ENCODE data around the gene CELSR1.
"Not testable (repeated sequence)": the region's sequence is repeated elsewhere in the genome, so short reads cannot be mapped to it uniquely, and the experiment has no call there.

Gene CELSR1

DNA sequence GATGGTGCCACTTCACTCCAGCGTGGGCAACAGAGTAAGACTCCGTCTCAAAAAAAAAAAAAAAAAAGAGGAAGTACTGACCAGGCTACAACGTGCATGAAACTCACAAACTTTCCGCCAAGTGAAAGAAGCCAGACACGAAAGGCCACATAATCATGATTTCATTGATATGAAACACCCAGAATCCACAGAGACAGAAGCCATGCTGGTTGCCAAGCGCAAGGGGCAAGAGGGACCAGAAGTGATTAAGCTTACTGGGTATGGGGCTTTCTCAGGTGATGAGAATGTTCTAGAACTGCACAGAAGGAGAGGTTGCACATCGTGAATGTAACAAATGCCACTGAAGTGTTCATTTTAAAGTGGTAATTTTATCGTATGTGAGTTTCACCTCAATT is 60.9 kb downstream of the CELSR1 start:
- H3K36me3 ChIP-seq (ENCODE audit: control insufficient read depth, insufficient read depth, low read length), result no peaks in the 10 kb centered on the region
- H3K9me3 ChIP-seq (ENCODE audit: control insufficient read depth, insufficient read depth, low read length), result no peaks in the 10 kb centered on the region
- no peaks in the 10 kb centered on the region for H3K4me1 ChIP-seq (ENCODE audit: control insufficient read depth, insufficient read depth, low read length)
- H3K4me3 ChIP-seq (ENCODE audit: low read length), result no peak overlapping the region; the same call in 1 of the 2 replicates
- WGBS (ENCODE audit: insufficient coverage, insufficient read length), result no CpG with 5 or more reads among the region's 8 CpGs
- no peak overlapping the region for H3K27ac ChIP-seq (ENCODE audit: low read length)
- H3K27me3 ChIP-seq (ENCODE audit: control insufficient read depth, insufficient read depth, low read length), result no peaks in the 10 kb centered on the region
- DNase-seq (ENCODE audit: low read depth, low spot score), result no peak

DNA sequence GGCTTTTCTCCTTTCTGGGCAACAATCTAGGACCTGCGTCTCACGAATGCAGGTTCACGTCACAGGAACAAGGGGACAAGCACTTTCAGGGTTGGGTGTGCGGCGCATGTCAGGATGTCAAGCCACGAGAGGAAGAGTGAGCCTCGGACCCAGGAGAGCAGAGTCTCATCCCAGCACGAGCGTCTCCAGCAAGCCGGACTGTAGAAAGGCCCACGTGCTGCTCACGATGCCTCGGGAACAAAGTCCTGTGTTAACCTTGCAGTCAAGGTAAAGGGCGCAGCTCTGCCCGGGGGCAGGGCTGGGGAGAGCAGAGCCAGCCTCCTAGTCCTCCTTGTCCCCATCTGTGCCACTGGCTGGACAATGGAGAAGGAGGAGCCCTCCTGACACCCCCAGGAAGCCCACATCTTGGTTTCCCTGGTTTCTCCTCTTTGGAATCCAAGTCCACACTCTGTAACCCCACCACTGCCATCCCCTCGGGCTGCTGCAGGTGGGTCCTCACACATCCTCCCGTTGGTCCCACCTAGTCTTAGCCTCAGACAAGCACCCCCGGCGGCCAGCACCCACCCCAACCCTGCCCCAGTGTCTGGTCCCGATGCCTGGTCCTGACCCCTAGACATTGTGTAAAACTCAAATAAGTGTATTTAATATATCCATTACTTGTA is 63.4 kb downstream of the CELSR1 start:
- H3K4me1 ChIP-seq (ENCODE audit: control insufficient read depth, insufficient read depth, low read length), result no peaks in the 10 kb centered on the region
- WGBS (ENCODE audit: insufficient coverage, insufficient read length), result no CpG with 5 or more reads among the region's 20 CpGs

DNA sequence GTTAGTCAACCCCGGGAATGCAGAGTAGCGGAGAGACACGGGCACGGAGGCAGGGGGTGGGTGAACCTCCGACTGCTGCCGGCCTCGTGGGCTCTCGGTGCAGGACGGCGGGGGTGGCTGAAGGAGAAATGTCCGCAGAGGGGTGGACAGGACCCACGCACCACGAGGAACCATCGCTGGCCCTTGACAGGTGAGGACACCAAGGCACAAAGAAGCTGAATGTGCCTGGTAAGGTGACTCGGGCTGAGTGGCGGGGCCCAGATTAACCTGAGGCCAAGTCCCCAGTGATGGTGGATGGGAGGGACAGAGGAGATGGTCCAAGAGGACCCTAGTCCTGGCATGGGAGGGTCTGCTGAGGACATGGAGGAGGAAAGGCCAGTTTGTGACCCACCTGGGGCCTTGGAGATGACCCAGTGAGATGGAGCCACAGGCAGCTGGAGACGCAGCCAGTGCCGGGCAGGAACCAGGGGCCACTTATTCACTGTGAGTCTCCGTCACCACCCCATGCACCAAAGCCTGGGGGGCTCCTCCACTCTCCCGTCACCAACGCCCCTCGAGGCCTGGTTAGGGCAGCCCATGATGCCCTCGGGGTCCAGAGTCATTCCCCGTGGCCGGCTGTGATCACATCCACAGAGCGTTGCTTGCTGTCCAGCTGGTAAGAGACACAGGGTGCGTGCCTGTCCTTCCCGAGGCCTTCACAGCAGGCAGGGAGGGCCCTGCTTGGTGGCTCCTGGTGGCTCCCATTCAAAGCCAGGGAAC is 64.2 kb downstream of the CELSR1 start:
- H3K9me3 ChIP-seq (ENCODE audit: control insufficient read depth, insufficient read depth, low read length), result no peaks in the 10 kb centered on the region
- no peak for DNase-seq (ENCODE audit: low read depth, low spot score)
- WGBS (ENCODE audit: insufficient coverage, insufficient read length), result no CpG with 5 or more reads among the region's 28 CpGs
- H3K4me3 ChIP-seq (ENCODE audit: low read length), result no peak overlapping the region
- no peaks in the 10 kb centered on the region for H3K4me1 ChIP-seq (ENCODE audit: control insufficient read depth, insufficient read depth, low read length)
- H3K27me3 ChIP-seq (ENCODE audit: control insufficient read depth, insufficient read depth, low read length), result no peaks in the 10 kb centered on the region
- no peak overlapping the region for H3K27ac ChIP-seq (ENCODE audit: low read length)
- no peaks in the 10 kb centered on the region for H3K36me3 ChIP-seq (ENCODE audit: control insufficient read depth, insufficient read depth, low read length)

More for the DNA sequence above, 63.4 kb downstream of the CELSR1 start:
- no peaks in the 10 kb centered on the region for H3K27me3 ChIP-seq (ENCODE audit: control insufficient read depth, insufficient read depth, low read length)
- no peak overlapping the region for H3K4me3 ChIP-seq (ENCODE audit: low read length)
- no peak overlapping the region for H3K27ac ChIP-seq (ENCODE audit: low read length)
- H3K9me3 ChIP-seq (ENCODE audit: control insufficient read depth, insufficient read depth, low read length), result no peaks in the 10 kb centered on the region
- DNase-seq (ENCODE audit: low read depth, low spot score), result no peak
- H3K36me3 ChIP-seq (ENCODE audit: control insufficient read depth, insufficient read depth, low read length), result no peaks in the 10 kb centered on the region

DNA sequence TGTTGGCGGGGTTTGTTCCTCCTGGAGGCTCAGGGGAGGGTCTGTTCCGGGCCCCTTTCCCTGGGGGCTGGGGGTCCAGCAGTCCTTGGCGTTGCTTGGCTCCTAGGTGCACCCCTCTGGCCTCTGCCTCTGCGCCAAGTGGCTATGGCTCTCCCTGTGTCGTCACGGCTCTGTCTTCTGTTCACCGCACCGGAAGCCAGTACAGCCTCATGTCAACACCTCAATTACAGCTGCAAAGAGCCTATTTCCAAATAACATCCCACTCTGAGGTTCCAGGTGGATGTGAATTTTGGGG is 64.8 kb downstream of the CELSR1 start:
- Histone ChIP-seq H3K9me3 (ENCODE audit: control insufficient read depth, insufficient read depth, low read length) (no peaks in the 10 kb centered on the region), H3K27ac (ENCODE audit: low read length) (no peak overlapping the region), H3K27me3 (ENCODE audit: control insufficient read depth, insufficient read depth, low read length) (no peaks in the 10 kb centered on the region), H3K4me1 (ENCODE audit: control insufficient read depth, insufficient read depth, low read length) (no peaks in the 10 kb centered on the region), H3K4me3 (ENCODE audit: low read length) (no peak overlapping the region), H3K36me3 (ENCODE audit: control insufficient read depth, insufficient read depth, low read length) (no peaks in the 10 kb centered on the region)
- no CpG with 5 or more reads among the region's 8 CpGs for WGBS (ENCODE audit: insufficient coverage, insufficient read length)
- DNase-seq (ENCODE audit: low read depth, low spot score), result no peak

DNA sequence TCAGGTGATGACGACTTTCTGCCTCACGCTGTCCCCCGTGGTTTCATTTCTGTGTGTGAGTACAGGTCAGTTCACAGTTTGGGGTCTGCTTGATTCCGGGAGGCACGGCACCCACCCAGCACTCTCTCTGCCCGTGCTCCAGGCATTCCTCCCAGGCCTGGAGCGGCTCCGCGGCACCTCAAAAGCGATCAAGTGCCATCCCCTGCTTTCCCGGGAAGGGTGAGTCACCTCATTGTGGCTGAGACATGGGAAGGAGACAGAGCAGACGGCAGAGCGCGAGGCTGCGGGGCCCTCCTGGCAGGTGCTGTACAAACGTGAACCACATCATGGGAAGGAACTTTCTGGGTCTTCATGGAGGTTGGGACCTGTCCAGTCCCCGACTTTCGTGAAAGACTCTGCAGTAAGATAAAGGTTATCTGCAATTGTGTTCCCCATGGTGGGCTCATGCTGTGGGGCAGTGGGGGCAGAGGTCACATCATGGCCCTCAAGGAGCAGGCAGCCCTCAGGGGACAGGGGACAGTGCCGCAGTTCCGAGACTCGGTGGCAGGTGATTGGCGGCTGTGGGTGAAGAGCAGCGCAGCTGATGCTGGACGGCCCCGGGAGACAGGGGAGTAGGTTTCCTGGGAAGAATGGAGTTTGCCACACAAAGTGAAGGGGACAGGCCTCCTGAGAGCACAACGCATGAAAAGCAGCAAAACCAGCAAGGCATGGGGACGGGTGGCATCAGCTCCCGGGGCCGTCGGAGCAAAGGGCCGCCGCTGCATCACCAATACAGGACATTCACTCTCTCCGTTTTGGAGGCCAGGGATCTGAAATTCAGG is 65.3 kb downstream of the CELSR1 start:
- Histone ChIP-seq H3K9me3 (ENCODE audit: control insufficient read depth, insufficient read depth, low read length) (no peaks in the 10 kb centered on the region), H3K36me3 (ENCODE audit: control insufficient read depth, insufficient read depth, low read length) (no peaks in the 10 kb centered on the region), H3K27me3 (ENCODE audit: control insufficient read depth, insufficient read depth, low read length) (no peaks in the 10 kb centered on the region), H3K4me3 (ENCODE audit: low read length) (no peak overlapping the region), H3K27ac (ENCODE audit: low read length) (no peak overlapping the region), H3K4me1 (ENCODE audit: control insufficient read depth, insufficient read depth, low read length) (no peaks in the 10 kb centered on the region)
- no CpG with 5 or more reads among the region's 33 CpGs for WGBS (ENCODE audit: insufficient coverage, insufficient read length)
- DNase-seq (ENCODE audit: low read depth, low spot score), result no peak

DNA sequence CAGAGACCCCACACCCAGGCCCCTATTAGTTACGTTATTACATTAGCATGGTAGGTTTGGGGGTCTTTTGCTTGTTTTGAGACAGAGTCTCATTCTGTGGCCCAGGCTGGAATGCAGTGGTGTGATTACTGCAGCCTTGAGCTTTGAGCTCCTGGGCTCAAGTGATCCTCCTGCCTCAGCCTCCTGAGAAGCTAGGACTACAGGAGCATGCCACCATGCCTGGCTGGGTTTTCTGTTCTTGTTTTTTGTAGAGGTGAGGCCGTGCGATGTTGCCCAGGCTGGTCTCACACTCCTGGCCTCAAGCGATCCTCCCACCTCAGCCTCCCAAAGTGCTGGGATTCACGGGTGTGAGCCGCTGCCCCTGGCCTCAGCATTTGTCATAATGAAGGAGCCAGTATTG is 66.1 kb downstream of the CELSR1 start:
- not testable (repeated sequence) for H3K4me1 ChIP-seq (ENCODE audit: control insufficient read depth, insufficient read depth, low read length); H3K4me3 ChIP-seq (ENCODE audit: low read length); H3K27me3 ChIP-seq (ENCODE audit: control insufficient read depth, insufficient read depth, low read length); H3K9me3 ChIP-seq (ENCODE audit: control insufficient read depth, insufficient read depth, low read length); H3K27ac ChIP-seq (ENCODE audit: low read length); DNase-seq (ENCODE audit: low read depth, low spot score); H3K36me3 ChIP-seq (ENCODE audit: control insufficient read depth, insufficient read depth, low read length)
- no CpG with 5 or more reads among the region's 6 CpGs for WGBS (ENCODE audit: insufficient coverage, insufficient read length)

DNA sequence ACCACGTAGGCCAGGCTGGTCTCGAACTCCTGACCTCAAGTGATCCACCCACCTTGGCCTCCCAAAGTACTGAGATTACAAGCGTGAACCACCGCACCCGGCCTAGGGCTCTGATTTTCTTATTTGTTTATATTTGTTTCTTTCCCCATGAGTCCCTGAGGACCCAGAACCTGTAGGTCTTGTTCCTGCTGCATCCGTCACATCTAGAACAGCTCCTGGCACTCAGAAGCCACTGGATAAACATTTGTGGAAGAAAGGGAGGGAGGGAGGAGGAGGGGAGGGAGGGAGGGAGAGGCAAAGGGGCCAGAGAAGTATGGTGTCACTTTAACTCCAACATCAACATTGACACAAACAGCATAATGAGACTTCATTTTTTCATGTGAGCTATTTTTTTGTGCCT is 67.7 kb downstream of the CELSR1 start:
- Histone ChIP-seq H3K27me3 (ENCODE audit: control insufficient read depth, insufficient read depth, low read length) (no peaks in the 10 kb centered on the region), H3K36me3 (ENCODE audit: control insufficient read depth, insufficient read depth, low read length) (no peaks in the 10 kb centered on the region), H3K27ac (ENCODE audit: low read length) (no peak overlapping the region), H3K9me3 (ENCODE audit: control insufficient read depth, insufficient read depth, low read length) (no peaks in the 10 kb centered on the region), H3K4me3 (ENCODE audit: low read length) (no peak overlapping the region), H3K4me1 (ENCODE audit: control insufficient read depth, insufficient read depth, low read length) (no peaks in the 10 kb centered on the region)
- no CpG with 5 or more reads among the region's 6 CpGs for WGBS (ENCODE audit: insufficient coverage, insufficient read length)
- no peak for DNase-seq (ENCODE audit: low read depth, low spot score)

DNA sequence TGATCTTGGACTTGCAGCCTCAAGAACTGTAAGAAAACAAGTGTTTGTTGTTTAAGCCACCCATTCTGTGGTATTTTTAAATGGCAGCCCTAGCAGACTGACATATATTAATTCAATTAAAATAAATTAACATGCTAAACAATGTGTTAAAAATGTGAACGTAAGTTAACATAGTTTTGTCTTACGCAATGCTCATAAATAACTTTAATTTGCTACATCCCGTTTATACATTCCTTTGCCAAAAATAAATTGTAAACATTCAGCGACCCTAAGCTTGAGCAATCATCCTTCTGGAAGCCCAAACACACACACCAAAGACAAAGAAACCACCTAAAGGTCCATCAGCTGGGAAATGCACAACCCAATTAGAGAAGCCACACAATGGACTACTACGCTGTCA is 70.4 kb downstream of the CELSR1 start:
- H3K4me3 ChIP-seq (ENCODE audit: low read length), result no peak overlapping the region
- no peak overlapping the region for H3K27ac ChIP-seq (ENCODE audit: low read length)
- no peaks in the 10 kb centered on the region for H3K9me3 ChIP-seq (ENCODE audit: control insufficient read depth, insufficient read depth, low read length)
- no peaks in the 10 kb centered on the region for H3K27me3 ChIP-seq (ENCODE audit: control insufficient read depth, insufficient read depth, low read length)
- H3K36me3 ChIP-seq (ENCODE audit: control insufficient read depth, insufficient read depth, low read length), result peaks cover 5% of the 10 kb centered on the region; the same call in 1 of the 2 replicates
- H3K4me1 ChIP-seq (ENCODE audit: control insufficient read depth, insufficient read depth, low read length), result no peaks in the 10 kb centered on the region; the same call in 1 of the 2 replicates
- DNase-seq (ENCODE audit: low read depth, low spot score), result no peak
- WGBS (ENCODE audit: insufficient coverage, insufficient read length), result no CpG with 5 or more reads among the region's 5 CpGs

DNA sequence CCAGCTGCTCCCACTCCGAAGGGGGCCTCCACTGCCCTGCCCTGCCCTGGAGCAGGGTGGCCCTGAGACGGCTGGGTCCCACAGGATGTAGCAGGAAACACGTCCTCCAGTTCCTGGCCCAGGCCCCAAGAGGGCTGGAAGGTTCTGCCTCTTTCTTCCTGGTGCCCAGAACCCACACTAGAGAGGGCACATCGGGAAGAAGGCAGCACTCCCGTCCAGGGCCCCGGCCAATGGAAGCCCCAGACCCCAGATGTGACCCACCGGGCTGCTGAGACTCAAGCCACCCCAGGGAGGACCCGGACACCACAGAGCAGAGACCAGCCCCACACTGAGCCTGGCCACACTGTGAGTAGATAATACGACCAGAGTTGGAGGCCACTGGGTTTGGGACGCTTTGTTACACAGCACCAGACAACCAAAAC is 71.2 kb downstream of the CELSR1 start:
- no peaks in the 10 kb centered on the region; the same call in 1 of the 2 replicates for H3K4me1 ChIP-seq (ENCODE audit: control insufficient read depth, insufficient read depth, low read length)
- H3K4me3 ChIP-seq (ENCODE audit: low read length), result no peak overlapping the region
- no peaks in the 10 kb centered on the region for H3K27me3 ChIP-seq (ENCODE audit: control insufficient read depth, insufficient read depth, low read length)
- H3K36me3 ChIP-seq (ENCODE audit: control insufficient read depth, insufficient read depth, low read length), result peaks cover 5% of the 10 kb centered on the region; the same call in 1 of the 2 replicates
- no CpG with 5 or more reads among the region's 10 CpGs for WGBS (ENCODE audit: insufficient coverage, insufficient read length)
- DNase-seq (ENCODE audit: low read depth, low spot score), result no peak
- H3K9me3 ChIP-seq (ENCODE audit: control insufficient read depth, insufficient read depth, low read length), result no peaks in the 10 kb centered on the region
- no peak overlapping the region for H3K27ac ChIP-seq (ENCODE audit: low read length)

DNA sequence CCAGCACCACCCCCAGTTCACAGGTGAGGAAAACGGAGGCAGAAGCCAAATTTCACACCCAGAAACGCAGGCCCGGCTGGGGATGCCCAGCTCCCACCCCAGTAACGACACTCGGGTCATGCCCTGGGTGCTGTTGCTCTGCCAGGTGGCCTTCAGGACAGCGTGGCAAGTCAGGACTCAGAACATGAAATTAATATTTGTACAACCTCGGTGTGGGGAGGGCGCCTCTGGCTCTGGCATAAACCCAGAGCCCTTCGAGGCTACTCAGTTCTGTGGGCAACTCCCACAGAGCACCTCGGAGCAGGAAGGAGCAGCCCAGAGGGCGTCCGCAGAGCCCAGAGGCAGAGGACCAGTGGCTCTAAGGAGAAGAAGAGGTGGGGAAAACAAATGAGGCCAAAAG is 71.6 kb downstream of the CELSR1 start:
- DNase-seq (ENCODE audit: low read depth, low spot score), result no peak
- no peaks in the 10 kb centered on the region; the same call in 1 of the 2 replicates for H3K4me1 ChIP-seq (ENCODE audit: control insufficient read depth, insufficient read depth, low read length)
- H3K36me3 ChIP-seq (ENCODE audit: control insufficient read depth, insufficient read depth, low read length), result peaks cover 5% of the 10 kb centered on the region; the same call in 1 of the 2 replicates
- no peaks in the 10 kb centered on the region for H3K27me3 ChIP-seq (ENCODE audit: control insufficient read depth, insufficient read depth, low read length)
- H3K9me3 ChIP-seq (ENCODE audit: control insufficient read depth, insufficient read depth, low read length), result no peaks in the 10 kb centered on the region
- no peak overlapping the region for H3K4me3 ChIP-seq (ENCODE audit: low read length)
- H3K27ac ChIP-seq (ENCODE audit: low read length), result no peak overlapping the region
- no CpG with 5 or more reads among the region's 12 CpGs for WGBS (ENCODE audit: insufficient coverage, insufficient read length)
